Glomerular endothelial cell (primary cell): Measurements from ENCODE around the gene TAPT1. TPM values are rescaled to one million over a fixed set of nuclear protein-coding genes. Genes with fewer than 3 reads are reported as not detected.

Experiments
- DNase-seq: peaks from one replicate; pipeline ENCODE4 v3.0.0-alpha.2; 2011; ENCODE audit warnings: low read depth, low spot score; ENCODE audit errors: extremely low read depth
- total RNA-seq: library from RNA; depleted of rRNA; stranded (reverse); fragments of >200 nt; gene quantifications from 2 replicates; pipeline ENCODE4 v1.2.3, GENCODE V29; 2015

Gene TAPT1
- total RNA-seq, 1 donor from 2014 or later, result 14.4 TPM

- no peak for DNase-seq
Observed at GRCh38 chr4:16250661-16251365, 24.5 kb upstream of the TAPT1 start.

- DNase-seq, result no peak
Observed at GRCh38 chr4:16248605-16249004, 22.3 kb upstream of the TAPT1 start.

- DNase-seq, result no peak
Observed at GRCh38 chr4:16245241-16245640, 19.0 kb upstream of the TAPT1 start.

- DNase-seq, result no peak
Observed at GRCh38 chr4:16243285-16243684, 17.0 kb upstream of the TAPT1 start.

GRCh38 chr4:16240300-16240699 lies 14.0 kb upstream of the TAPT1 start:
- no peak for DNase-seq

- no peak for DNase-seq
Observed at GRCh38 chr4:16239086-16239485, 12.8 kb upstream of the TAPT1 start.

- no peak for DNase-seq
Observed at GRCh38 chr4:16238327-16238726, 12.1 kb upstream of the TAPT1 start.

- DNase-seq, result no peak
Observed at GRCh38 chr4:16237715-16238114, 11.4 kb upstream of the TAPT1 start.

- DNase-seq, result no peak
Observed at GRCh38 chr4:16236402-16237023, 10.2 kb upstream of the TAPT1 start.

- DNase-seq, result no peak
Observed at GRCh38 chr4:16235209-16235608, 8.9 kb upstream of the TAPT1 start.

- no peak for DNase-seq
Observed at GRCh38 chr4:16233569-16234177, 7.4 kb upstream of the TAPT1 start.

- DNase-seq, result no peak
Observed at GRCh38 chr4:16231570-16232245, 5.4 kb upstream of the TAPT1 start.

GRCh38 chr4:16230308-16230707 lies 4.0 kb upstream of the TAPT1 start:
- no peak for DNase-seq

GRCh38 chr4:16229604-16230003 lies 3.3 kb upstream of the TAPT1 start:
- DNase-seq, result no peak

- DNase-seq, result no peak
Observed at GRCh38 chr4:16227462-16227868, 1.2 kb upstream of the TAPT1 start.

GRCh38 chr4:16226816-16227461 lies 668 bp upstream of the TAPT1 start:
- DNase-seq, result no peak

- no peak for DNase-seq
Observed at GRCh38 chr4:16225167-16225862, 956 bp downstream of the TAPT1 start.

GRCh38 chr4:16224264-16225166 lies 1.8 kb downstream of the TAPT1 start:
- DNase-seq, result no peak

GRCh38 chr4:16222957-16223527 lies 3.2 kb downstream of the TAPT1 start:
- no peak for DNase-seq
